K562 (cell line): ENCODE results near the gene PRICKLE3. TPM values are rescaled to one million over a fixed set of nuclear protein-coding genes. Genes with fewer than 3 reads are reported as not detected.

Experiments used
- EP300 ChIP-seq: IDR thresholded peaks from 2 replicates; pipeline ENCODE4 v1.6.1; 2012; ENCODE audit warnings: low read length, improper control_type of control experiment
- FOSL1 ChIP-seq: fragments of 200-800 bp; sonication (Bioruptor generic); conservative IDR thresholded peaks from 2 replicates; pipeline ENCODE4 v1.6.1; 2016; ENCODE audit warnings: missing genetic modification characterization, missing compliant biosample characterization
- SFPQ ChIP-seq: fragments of 200-400 bp; formaldehyde crosslinking; IDR thresholded peaks from 2 replicates; pipeline ENCODE4 v1.6.1; 2017; ENCODE audit warnings: mild to moderate bottlenecking, low read depth, low read length, moderate library complexity
- SOX6 ChIP-seq: fragments of 450-650 bp; IDR thresholded peaks from 2 replicates; pipeline ENCODE4 v1.6.1; 2014; ENCODE audit warnings: mild to moderate bottlenecking
- STAG1 ChIP-seq: sonication (generic); formaldehyde crosslinking; IDR thresholded peaks from 2 replicates; pipeline ENCODE4 v1.5.0; 2020; ENCODE audit warnings: missing genetic modification reagents, borderline replicate concordance
- TEAD1 ChIP-seq, 2 experiments: fragments of 450-650 bp in 1 of 2; sonication (generic) in 1 of 2; formaldehyde crosslinking; IDR thresholded peaks; 2 replicates each; pipeline versions ENCODE4 v1.4.0 to v1.8.0; 2020 to 2022; ENCODE audit warnings: mild to moderate bottlenecking in 2 of 2, missing genetic modification reagents in 1 of 2
- ZBTB9 ChIP-seq: fragments of 450-650 bp; formaldehyde crosslinking; IDR thresholded peaks from 2 replicates; pipeline ENCODE4 v1.4.0; 2020; ENCODE audit warnings: mild to moderate bottlenecking, moderate library complexity
- ZMIZ1 ChIP-seq, 2 experiments: fragments of 150-350 bp in 1 of 2; IDR thresholded peaks; 2 replicates each; pipeline ENCODE4 v1.6.1; 2012 to 2016; ENCODE audit warnings: low read depth in 2 of 2, low read length in 2 of 2, mild to moderate bottlenecking in 1 of 2, moderate library complexity in 1 of 2
- ZNF584 ChIP-seq: fragments of 200-800 bp; sonication (Bioruptor generic); IDR thresholded peaks from 2 replicates; pipeline ENCODE4 v1.6.1; 2016; ENCODE audit warnings: low read depth, mild to moderate bottlenecking, missing genetic modification characterization, missing compliant biosample characterization
- ZNF609 ChIP-seq: sonication (generic); formaldehyde crosslinking; IDR thresholded peaks from 2 replicates; pipeline ENCODE4 v1.8.1; 2023; ENCODE audit warnings: missing genetic modification reagents, mild to moderate bottlenecking, borderline replicate concordance
- polyA plus RNA-seq, 8 experiments: library from polyadenylated mRNA; depleted of rRNA in 4 of 8; stranded (reverse) in 5 of 8; unstranded in 3 of 8; fragments of >200 nt; fragmentation: Nextera tagmentation in 2 of 8; fragmentation: Illumina TruSeq in 1 of 8; extraction: Ambion mirVana in 2 of 8; extraction: Trizol in 1 of 8; gene quantifications; 2 replicates each; pipeline versions ENCODE4 v1.2.1 to v1.2.3, GENCODE V29; 2011 to 2014; ENCODE audit warnings: inconsistent platforms in 1 of 8, missing spikeins in 1 of 8
- total RNA-seq, 7 experiments: library from RNA; depleted of rRNA in 6 of 7; stranded (reverse); fragments of >200 nt in 6 of 7; fragmentation: Illumina TruSeq in 2 of 7; extraction: Trizol in 2 of 7; gene quantifications; 2 replicates each; pipeline versions ENCODE4 v1.2.1 to v1.2.3, GENCODE V29; 2011 to 2021; ENCODE audit warnings: low replicate concordance in 1 of 7

The PRICKLE3 gene
- total and polyA plus RNA-seq, 9 of the 15 experiments (the other 6 are each of a cell fraction or from before 2014, with no cell fraction given): 1.1 to 44.3 (median 14.0) TPM

- TF ChIP-seq ZMIZ1 (IDR thresholded peaks at IDR 0.05; ENCODE audit: low read depth in 2 of 2, low read length in 2 of 2): 0 out of 4 replicates have a peak, but pooled peaks of 1 of the 2 experiments have one; percentile 32
- peak; percentile 30; the same call in 1 of the 2 replicates for TF ChIP-seq SOX6
- peak in 1 of 2 experiments; percentile 90; a peak in 1 of 4 replicates for TF ChIP-seq TEAD1 (CRISPR knock-in tag; IDR thresholded peaks at IDR 0.05)
- TF ChIP-seq ZNF584 (CRISPR knock-in tag): peak; percentile 90
- peak; percentile 52; the same call in 1 of the 2 replicates for TF ChIP-seq ZBTB9 (CRISPR knock-in tag)
- TF ChIP-seq FOSL1 (tag): 0 out of 2 replicates have a peak, but pooled peaks have one; percentile 31
- TF ChIP-seq STAG1 (CRISPR knock-in tag): peak; percentile 42; the same call in 1 of the 2 replicates
- TF ChIP-seq EP300: peak; percentile 95
- no peak for TF ChIP-seq SFPQ
- peak; percentile 96; the same call in 1 of the 2 replicates for TF ChIP-seq ZNF609
Observed at GRCh38 chrX:49199906-49200771, 14.0 kb upstream of the PRICKLE3 start, which contains the start of gene SYP (continued).
